Stimulated activated CD8-positive, alpha-beta memory T cell treated with anti-CD3 and anti-CD28 coated beads, Interleukin-4, amount 100 ng/mL, for 48 hours (primary cell): ENCODE measurements around the gene MMP2.

Experiments used
- DNase-seq: peaks from one replicate; pipeline ENCODE4 v3.0.0-alpha.2; 2020

MMP2 gene

DNA sequence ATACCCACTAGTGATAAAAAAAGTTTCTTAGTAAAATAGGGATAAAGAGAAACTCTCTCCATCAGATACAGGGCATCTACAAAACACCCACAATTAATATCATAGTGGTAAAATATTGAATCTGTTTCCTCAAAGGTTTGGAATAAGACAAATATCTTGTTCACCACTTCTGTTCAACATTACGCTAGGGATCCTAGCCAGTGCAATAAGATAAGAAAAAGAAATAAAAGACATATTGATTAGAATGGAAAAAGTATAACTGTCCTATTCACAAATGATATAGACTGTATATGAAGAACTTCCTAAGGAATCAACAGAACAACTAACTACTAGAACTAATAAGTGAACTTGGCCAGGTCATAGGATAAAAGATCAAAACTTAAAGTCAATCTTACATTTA, 42.8 kb downstream of the MMP2 start:
- no peak for DNase-seq

DNA sequence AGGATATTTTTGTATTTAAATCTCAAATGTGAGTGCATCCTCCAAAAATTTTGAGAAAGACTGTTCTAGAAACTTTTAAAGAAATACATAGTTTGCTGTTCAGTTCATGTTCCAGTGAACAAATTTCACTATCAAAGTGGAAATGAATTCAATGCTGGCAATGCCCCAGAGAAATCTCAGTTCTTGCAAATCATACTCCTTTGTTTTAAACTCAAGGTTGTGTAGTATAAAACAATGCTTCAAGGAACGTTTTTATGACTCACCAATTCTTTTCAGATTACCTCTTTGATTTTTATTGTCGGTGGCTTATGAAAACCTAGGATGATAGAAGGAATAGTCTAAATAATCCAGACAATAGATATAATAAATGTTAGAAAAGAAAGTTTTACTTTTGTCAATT, 47.4 kb downstream of the MMP2 start:
- DNase-seq, result no peak

DNA sequence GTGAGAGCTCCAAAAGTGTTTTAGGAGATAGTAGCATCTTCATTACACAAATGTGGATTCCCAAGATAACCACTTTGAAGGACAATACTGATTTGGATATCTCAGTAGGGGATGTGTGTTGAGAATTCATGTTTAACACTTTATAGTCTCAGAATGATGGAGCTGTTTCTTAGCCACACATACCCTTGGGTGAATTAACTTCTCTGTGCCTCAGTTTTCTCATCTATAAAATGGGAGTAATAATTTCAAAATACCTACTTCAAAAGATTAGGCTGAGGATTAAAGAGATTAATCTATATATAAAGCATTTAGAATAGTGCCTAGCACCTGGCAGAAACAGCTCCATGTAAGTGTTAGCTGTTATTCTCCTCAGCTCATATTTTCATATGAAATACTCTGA, 48.9 kb downstream of the MMP2 start:
- no peak for DNase-seq

DNA sequence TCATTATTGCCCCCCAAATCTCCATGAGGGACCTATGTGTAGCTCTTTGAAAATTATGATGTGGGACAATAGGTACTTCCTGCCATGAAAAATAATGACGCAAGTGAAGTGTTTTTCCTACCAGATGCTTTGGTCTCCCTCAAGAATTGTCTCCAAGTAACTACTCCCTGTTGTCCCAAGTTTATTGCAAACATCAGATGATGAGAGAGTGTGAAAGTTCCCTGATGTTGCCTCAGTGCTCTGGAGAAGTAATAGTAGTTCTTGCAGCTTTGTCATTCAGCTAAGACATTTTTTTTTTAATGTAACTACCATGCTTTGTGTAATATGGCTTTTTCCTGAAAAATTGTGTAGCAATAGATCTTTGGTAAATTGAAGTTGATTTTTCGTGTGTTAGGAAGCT, 50.0 kb downstream of the MMP2 start:
- DNase-seq, result no peak

DNA sequence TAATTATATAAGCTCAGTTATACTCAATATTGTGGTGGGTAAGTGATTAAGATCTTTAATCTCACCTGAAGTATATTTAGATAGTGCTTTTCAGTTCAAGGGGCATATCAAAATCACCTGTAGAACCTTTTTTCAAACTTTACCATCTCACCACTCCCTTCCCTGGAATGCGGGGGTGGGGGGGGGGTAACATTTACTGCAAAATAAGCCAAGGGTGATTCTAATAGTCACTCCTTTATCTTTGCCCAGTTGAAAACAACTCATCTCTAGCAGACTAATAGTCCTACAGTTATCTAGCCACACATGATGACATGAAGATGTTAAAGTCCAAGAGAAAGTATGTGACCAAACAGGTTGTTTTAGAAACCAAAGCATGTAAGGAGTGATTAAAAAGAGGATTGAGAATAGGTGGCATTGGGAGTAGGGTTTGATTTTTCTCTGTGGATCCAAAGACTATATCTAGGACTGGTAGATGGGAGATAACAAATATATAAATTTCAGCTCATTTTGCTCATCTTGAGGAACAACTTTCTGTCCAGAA, 51.4 kb downstream of the MMP2 start:
- DNase-seq, result no peak

DNA sequence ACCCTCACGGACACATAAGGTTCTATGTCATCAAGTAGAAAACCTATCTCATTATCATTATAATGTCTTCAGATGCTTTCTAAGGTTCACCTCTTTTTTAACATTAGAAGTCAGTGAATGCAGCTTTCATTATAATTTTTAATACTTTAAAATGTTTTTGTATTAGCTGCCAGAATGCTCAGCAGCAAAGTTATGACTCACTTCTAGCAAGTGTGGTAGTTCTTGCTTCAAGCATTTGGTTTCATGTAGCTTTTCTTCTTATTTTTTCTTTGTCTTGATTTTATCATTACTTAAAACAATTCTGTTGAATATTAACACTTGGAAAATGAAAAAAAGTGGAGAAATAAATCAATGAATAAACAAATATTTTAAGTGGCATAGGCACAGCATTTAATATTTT, 53.2 kb downstream of the MMP2 start:
- DNase-seq, result no peak

DNA sequence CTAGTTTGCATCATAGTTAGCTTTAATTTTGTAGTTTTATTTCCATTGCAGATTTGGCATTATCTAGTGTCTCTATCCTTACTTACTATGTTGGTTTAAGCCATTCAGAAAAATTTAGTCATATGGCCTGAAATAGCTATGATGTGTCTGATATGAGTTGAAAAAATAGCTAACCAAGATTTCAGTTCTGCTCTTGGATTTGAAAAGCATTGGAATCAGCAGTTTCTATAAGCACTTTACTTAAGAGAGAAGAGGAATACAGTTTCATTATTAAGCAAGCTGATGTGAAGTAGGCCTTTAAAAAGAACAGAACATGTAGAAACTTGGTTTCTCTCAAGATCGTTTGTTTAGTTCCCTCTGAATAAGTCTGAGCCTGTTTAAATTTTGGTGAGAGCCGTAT, 55.8 kb downstream of the MMP2 start:
- no peak for DNase-seq

DNA sequence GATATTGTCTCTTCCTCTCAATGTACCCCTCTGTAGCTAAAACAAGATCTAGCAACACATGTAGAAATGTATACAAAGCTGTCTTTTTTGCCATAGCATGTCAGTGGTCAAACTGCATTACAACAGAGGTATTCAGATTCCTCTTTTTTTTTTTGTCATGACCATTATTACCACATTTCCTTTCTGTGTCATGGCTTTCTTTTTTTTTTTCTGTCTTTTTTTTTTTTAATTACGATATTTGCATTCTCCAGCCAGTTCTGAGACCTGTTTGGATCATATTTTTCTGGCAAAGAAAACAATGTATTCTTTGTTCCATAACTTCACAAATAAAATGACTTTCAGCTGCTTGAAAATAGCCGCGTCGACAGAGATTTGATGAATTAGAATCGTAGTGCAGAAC, 60.1 kb downstream of the MMP2 start:
- DNase-seq, result no peak

DNA sequence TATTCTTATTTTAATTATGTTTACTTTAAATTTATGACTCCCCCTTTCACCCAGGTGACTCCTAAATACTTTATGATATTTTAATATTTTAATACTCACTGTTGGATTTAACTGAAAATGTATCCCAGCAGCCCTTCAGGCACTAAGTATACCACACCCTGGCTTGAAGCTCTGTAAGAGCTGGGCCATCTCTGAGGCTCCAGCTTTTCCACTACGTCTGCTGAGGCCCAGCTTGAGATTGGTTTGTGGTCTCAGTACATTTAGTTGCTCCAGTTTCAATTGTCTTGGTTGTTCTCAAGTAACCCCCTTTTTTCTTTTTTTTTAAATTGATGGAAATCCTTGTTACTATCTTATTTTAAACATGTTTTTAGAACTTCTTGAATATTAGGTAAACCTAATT, 60.5 kb downstream of the MMP2 start:
- no peak for DNase-seq

DNA sequence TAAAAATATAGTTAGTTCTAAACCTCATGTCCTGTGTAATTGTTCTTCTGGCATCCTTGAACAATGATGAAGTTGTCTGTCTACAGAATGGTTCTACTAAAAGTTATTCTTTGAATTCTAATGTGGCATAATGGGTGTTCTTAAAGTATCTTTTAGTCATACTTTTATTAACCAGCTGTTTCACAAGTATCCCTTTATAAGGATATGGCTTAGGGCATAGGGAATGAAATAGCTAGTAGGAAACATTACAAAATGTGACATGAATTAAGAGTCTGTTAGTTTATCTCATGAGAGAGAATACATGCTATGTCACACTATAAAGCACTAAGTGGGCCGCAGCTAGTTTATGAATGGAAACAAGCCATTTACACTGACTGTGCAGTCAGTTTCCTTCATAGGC, 61.2 kb downstream of the MMP2 start:
- DNase-seq, result no peak

DNA sequence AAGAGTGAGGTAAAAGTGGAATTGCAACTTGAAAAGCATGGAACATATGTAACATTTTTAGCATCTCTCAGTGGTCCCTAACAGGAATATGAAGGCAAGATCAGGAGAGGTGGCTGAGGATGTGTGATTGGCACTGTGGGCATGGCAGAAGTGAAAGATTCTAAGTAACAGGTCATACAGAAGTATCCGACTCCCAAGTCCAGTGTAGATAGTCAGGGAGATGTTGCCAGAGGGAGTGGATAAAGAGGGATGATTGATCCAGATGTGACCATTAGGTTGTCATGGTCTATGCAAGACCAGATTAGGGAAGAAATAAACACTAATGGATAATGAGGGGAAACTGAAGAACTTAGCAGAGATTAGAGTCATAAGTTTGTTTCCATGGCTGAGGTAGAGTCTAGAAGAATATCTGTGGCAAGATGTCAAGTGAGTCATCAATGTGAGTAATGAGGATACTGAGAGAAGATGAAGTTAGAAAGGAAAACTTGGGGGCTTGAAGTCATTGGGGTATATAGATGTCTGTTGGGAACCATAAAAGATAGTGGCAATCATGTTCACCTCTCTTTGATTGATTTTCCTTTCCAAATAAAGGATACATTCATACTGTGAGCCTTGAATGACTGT, 63.6 kb downstream of the MMP2 start:
- DNase-seq, result no peak

DNA sequence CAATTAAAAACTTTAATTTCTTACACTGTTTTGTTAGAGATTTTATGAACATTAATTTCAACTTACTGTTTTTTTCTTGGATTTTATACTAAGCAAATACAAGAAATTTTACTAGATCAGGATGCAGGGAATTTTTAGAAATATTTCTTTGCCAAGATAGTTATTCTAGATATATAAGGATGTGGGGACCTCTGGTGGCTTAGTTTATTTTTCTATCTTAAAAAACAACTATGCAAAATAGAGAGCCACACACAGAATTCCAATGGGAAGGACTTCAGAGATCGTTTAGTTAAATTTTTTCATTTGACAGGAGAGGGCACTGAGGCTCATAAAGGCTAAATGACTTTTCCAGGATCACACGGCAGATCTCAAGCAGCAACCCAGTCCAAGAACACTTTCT, 64.5 kb downstream of the MMP2 start:
- no peak for DNase-seq

DNA sequence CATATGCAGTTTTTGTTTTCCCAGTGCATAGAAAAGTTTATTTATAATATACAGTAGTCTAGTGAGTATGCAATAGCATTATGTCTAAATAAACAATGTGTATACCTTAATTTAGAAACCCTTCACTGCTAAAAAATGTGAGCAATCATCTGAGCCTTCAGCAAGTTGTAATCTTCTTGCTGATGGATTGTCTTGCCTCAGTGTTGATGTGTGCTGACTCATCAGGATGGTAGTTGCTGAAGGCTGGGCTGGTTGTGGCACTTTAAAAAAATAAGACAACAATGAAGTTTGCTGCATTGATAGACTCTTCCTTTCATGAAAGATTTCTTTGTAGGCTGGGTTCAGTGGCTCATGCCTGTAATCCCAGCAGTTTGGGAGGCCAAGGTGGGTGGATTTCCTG, 73.6 kb downstream of the MMP2 start:
- DNase-seq, result no peak

DNA sequence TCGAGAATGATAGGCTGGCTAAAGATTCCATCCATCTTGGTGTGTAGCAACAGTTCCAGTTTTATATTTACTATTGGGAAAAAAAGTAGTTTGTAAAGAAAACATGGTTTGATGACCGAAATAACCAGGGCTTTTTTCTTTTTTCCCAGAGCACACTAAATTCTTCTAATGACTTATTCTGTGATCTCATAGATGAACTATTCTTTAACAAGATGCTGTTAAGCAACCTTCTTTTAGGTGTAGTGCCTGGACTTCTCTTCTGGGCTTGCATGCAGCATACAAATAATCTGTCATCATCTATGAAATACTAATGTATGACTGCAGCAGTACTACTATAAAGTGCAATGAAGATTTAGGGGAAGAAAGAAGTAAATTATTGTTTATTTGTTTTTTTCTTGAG, 76.4 kb downstream of the MMP2 start:
- DNase-seq, result no peak
